ENCODE results near the gene SDR42E1.

Gene SDR42E1

GRCh38 chr16:82011199-82011641 is at the start of gene SDR42E1:
SDR42E1 (minus strand) TSS chr16:82011470; CDS start chr16:82000858, 10,612 bp downstream.
- DNase-seq, result peak; percentile 22

DNA sequence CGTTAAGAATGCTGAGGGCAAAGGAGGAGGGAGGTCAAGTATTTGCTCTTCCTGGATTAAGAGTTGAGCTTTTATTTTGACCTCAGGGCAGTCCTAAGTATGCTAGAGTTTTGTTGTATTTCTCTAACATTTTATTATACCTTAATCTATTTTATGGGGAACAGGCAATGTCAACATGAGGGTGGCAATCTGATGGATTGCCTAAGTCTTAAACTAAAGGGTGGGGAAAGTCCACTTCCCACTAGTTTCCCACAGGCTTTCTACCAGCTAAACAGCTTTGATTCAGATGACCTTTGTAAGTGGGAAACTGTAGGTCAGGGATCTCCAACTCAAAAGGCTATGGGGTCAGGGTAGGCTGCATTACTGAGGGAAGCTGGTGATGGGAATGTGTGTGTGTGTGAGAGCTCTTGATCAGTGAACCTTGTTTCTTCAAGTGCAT is 48.7 kb upstream of the SDR42E1 start:
- no peak for DNase-seq

- DNase-seq, result no peak
These were observed 48.1 kb upstream of the SDR42E1 start for GRCh38 chr16:82059161-82059982.

GRCh38 chr16:82056550-82056896 is 45.3 kb upstream of the SDR42E1 start:
- DNase-seq, result no peak

DNA sequence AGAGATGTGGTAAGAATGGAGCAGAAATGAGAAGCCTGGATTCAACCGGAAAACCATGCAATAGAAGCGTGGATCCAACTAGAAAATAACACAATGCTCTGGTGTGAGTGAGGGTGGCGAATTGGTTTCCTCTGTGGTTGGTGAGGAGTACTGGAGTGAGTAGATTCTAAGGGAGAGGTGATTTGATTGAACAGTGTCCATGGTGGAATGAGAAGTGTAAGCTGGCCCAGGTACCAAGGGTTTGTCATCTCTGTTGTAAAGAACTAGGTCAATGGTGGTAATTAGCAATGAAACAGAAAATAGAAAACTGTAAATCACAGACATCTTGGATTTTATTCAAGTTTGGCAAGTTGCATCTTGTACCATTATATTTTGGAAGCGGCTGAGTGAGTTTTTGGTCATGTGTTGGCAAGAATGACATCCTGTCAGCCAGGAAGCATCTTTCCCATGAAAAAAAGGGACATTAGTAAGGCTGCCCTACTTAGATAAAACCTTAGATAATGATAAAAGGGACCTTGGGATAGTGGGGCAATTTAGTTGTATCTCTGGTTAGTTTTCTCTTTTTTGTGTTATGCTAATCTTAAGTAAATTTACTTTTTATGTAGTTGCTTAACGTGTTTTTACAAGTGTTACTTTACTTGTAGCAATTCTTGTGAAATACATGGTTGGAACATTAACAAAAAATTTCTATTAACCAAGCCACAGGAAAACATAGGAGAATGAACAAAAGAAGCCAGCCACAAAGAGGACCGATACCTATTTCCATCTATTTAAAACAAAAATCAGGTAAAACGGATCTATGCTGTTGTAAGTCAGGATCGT is 44.7 kb upstream of the SDR42E1 start:
- DNase-seq, result no peak

DNA sequence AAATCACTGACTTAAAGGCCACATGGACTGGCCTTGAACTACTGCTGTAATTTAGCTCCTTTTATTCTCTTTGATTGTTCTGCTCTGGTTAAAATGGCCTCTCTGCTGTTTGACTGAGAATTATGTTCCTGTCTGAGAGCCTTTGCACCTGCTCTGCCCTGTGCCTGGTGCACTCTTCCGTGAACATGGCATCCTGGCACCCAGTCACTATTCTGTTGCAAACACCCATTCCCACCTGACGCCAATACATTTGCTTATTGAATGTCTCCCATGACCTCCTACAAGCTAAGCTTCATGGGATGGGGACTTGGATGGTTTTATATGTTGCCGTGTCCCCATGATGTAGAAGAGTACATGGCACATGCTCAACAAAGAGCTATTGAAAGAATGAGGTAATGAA is 43.8 kb upstream of the SDR42E1 start:
- no peak for DNase-seq

- no peak for DNase-seq
These were observed 40.4 kb upstream of the SDR42E1 start for GRCh38 chr16:82051656-82052055.

GRCh38 chr16:82050909-82051357 is 39.7 kb upstream of the SDR42E1 start:
- DNase-seq, result no peak

- DNase-seq, result no peak
These were observed 39.2 kb upstream of the SDR42E1 start for GRCh38 chr16:82050506-82050905.

DNA sequence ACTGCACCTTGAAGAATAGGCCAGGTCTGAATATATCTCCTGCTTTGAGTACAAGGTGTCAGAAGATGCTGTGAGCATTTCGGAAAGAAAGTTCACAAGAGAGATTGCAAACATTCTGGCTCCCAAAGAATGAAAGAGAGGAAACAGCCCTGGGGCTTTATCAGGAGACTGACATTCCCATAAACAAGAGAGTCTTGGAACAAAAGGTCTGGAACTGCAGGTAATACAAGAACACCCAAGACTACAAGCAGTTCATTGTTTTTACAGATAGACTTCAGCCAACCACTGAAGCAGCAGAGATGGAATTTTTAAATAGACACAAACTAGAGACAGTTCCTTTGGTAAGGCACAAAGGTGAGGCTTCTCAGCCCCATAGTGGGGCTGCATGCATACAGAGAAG is 38.2 kb upstream of the SDR42E1 start:
- DNase-seq, result no peak

- no peak for DNase-seq
These were observed 36.5 kb upstream of the SDR42E1 start for GRCh38 chr16:82047787-82048186.

GRCh38 chr16:82047374-82047773 is 36.1 kb upstream of the SDR42E1 start:
- DNase-seq, result no peak

DNA sequence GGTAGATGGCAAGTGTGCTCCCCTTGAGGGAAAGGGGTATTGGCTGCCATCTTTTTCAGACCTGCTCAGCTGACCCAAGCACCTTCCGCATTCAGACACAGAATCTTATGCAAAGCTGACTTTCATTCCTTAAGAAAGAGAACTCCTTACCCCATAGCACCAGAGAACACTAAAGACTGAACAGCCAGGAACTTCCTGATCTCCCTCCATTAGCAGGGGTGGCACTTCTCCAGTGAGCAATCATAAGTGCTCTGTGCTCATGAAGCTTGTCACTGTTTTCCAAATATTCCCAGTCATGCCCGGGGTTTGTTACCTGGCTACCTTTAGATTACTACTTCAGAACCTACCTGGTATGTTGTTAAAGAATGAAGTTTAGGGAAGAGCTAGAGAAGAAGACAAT is 35.7 kb upstream of the SDR42E1 start:
- no peak for DNase-seq

DNA sequence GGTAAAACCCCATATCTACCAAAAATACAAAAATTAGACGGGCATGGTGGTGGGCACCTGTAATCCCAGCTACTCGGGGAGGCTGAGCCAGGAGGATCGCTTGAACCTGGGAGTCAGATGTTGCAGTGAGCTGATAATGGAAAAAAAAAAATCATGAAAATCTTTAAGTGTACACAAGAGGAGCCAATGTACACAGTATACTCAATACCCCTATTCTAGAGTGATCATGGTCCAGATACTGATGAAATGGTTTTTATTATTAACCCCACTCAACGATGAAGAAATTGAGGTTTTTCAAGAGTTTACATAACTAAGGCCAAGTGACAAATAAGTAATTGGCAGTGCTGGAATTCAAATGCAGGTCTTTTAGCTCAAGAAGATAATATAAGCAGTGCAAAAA is 35.3 kb upstream of the SDR42E1 start:
- no peak for DNase-seq

- no peak for DNase-seq
These were observed 34.2 kb upstream of the SDR42E1 start for GRCh38 chr16:82045465-82045864.

DNA sequence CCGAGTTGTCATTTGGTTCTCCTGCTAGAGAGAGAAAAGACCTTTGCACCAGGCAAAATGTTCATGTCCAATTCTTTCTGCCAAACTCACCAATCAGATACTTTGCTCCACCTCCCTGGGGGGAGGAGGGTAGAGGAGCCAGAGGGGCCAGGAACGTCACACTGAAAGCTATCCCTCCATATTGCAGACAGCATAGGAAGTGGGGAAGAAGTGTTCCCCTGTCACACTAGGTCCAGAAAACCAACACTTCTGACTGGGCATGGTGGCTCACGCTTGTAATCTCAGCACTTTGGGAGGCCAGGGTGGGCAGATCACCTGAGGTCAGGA is 33.3 kb upstream of the SDR42E1 start:
- DNase-seq, result no peak

DNA sequence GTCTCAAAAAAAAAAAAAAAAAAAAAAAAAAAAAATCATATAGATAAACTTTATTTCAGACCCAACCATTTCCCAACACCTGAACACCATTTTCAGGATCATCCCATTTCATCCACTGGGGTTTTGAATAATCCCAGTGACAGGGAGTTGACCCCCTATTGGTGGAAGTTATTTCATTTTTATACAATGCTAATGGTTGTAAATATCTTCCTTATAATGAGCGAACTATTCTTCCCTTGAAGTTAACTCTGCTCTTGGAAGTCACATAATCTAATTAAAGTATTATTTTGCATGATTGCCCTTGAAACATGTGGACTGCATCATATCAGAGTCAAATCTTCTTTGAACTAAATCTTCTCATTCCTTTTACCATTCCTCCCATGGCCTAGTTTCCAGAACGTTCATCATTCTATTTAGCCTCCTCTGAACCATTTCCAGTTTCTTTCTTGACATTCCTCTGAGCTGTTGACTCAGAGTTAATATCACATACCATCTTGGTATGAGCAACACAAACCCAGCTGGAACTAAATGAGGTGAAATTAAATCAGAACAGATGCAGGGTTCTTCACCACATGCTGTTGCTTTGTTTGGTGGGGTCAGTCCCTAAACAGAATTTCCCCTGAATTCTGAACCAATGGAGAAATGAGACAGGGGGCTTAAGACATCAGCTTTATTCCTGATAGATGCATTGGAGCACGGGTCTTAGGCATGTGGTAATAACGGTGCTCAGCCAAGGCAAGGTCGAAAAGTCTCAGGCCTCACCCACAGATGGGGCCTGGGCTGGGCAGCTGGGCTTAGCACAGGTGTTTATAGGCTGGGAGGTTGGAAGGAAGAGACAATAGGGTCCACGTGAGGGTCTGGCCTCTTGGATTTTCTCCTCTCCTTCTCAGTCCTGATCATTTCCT is 32.7 kb upstream of the SDR42E1 start:
- no peak for DNase-seq

- no peak for DNase-seq
These were observed 31.6 kb upstream of the SDR42E1 start for GRCh38 chr16:82042846-82043245.

- DNase-seq, result no peak
These were observed 30.9 kb upstream of the SDR42E1 start for GRCh38 chr16:82042144-82042543.

DNA sequence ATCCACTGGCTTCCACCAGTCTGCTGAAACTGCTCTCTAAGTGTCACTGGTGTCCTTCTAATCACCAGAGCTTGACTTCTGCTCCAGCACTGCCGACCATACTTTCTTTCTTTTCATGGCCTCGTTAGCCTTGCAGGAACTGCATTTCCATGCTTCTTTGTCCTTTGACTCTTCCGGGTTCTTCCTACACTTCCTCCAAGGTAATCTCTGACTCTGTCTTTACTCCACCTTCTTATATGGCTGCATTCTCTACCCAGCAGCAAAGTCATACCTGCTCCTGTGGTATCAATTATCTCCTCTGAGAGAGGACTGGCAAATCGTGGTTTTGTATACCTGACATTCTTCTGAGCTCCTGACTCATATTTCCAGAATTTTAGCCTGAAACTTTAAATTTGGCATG is 30.3 kb upstream of the SDR42E1 start:
- DNase-seq, result no peak

GRCh38 chr16:82040296-82040695 is 29.0 kb upstream of the SDR42E1 start:
- DNase-seq, result no peak

DNA sequence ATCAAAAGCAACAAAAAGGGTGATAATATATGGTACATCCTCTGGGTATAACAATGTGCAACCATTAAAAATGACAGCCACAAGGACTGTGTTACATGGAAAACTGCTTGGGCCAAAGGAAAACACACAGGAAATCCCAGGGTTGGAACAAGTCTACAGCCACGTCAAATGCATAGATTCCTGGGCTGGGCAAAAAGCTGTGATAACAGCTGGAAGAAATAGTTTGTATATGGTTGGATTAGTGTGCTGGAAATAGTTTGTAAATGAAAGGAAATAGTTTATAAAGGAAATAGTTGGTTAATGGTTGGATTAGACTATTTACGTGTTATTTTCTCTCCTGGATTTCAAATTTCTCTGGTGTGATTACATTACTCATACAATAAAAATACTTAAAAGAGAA is 26.4 kb upstream of the SDR42E1 start:
- DNase-seq, result no peak

- no peak for DNase-seq
These were observed 26.0 kb upstream of the SDR42E1 start for GRCh38 chr16:82037251-82037650.
